OCI-LY3 (cell line): ENCODE measurements around the gene CPA3.

Experiments
- H2AFZ ChIP-seq: fragments of 200-600, 300-600 bp; shearing (Covaris generic); 2 replicates; pipeline ENCODE4 v1.6.0; 2014; ENCODE audit warnings: antibody characterized with exemption, low read depth, low read length
- H3K27ac ChIP-seq: fragments of 200-600, 300-600 bp; sonication (generic); 2 replicates; pipeline ENCODE4 v1.5.1; 2014; ENCODE audit warnings: mild to moderate bottlenecking, low read length, moderate library complexity, mixed read lengths
- H3K27me3 ChIP-seq: fragments of 200-600, 300-600 bp; sonication (generic); 2 replicates; pipeline ENCODE4 v1.6.1; 2014; ENCODE audit warnings: low read depth, low read length, mixed read lengths
- H3K36me3 ChIP-seq: fragments of 200-600, 300-600 bp; sonication (generic); replicated peaks from 2 replicates; pipeline ENCODE3; 2014; ENCODE audit warnings: low read depth, low read length, mixed read lengths
- H3K4me1 ChIP-seq: fragments of 300-600, 200-600 bp; sonication (generic); 2 replicates; pipeline ENCODE4 v1.6.1; 2014; ENCODE audit warnings: low read length, mixed read lengths
- H3K4me2 ChIP-seq: fragments of 200-600, 300-600 bp; sonication (generic); 2 replicates; pipeline ENCODE4 v1.6.1; 2014; ENCODE audit warnings: low read length, mixed read lengths
- H3K4me3 ChIP-seq: fragments of 300-600, 200-600 bp; sonication (generic); 2 replicates; pipeline ENCODE4 v1.5.1; 2014; ENCODE audit warnings: antibody characterized with exemption, mild to moderate bottlenecking, low read length, moderate library complexity
- H3K79me2 ChIP-seq: fragments of 300-600, 200-600 bp; shearing (Covaris generic); 2 replicates; pipeline ENCODE4 v1.6.1; 2014; ENCODE audit warnings: mild to moderate bottlenecking, low read length, mixed read lengths
- H3K9ac ChIP-seq: fragments of 300-600, 200-600 bp; shearing (Covaris generic); 2 replicates; pipeline ENCODE4 v1.6.0; 2014; ENCODE audit warnings: mild to moderate bottlenecking, low read length, moderate library complexity
- H3K9me3 ChIP-seq: fragments of 200-600, 300-600 bp; shearing (Covaris generic); 2 replicates; pipeline ENCODE4 v1.6.1; 2014; ENCODE audit warnings: low read length, mixed read lengths; ENCODE audit not compliant: insufficient read depth
- H4K20me1 ChIP-seq: fragments of 200-600, 300-600 bp; sonication (generic); 2 replicates; pipeline ENCODE4 v1.6.1; 2016; ENCODE audit warnings: low read length, mixed read lengths; ENCODE audit not compliant: insufficient read depth
- EZH2phosphoT487 ChIP-seq: fragments of 200-600 bp; shearing (Covaris generic); IDR thresholded peaks from 2 replicates; pipeline ENCODE4 v1.6.1; 2018; ENCODE audit warnings: antibody characterized with exemption, mixed run types, low read depth
- TF ChIP-seq, protein P1 (sequence below): fragments of 200-600, 300-600 bp; sonication (generic); IDR thresholded peaks from 2 replicates; pipeline ENCODE4 v1.5.1; 2014; ENCODE audit warnings: antibody characterized with exemption, low read length, low read depth

Gene CPA3

DNA sequence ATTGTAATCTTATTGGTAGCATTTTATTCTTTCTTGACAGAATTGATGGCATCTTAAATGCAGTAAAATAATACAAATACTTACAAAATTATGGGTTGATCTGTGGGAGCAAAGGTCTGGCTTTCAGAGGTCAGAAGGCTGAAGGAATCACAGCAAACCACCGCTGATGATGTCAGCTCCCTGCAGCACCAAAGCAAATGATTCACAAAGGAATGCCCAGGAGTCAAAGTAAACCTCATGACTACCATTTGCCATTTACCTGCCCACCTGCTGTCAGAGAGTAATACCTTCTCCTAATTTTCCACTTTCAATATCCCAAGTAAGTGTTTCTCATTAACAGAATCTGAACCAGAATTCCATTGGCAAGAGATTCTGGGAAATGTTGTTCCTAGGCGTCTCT lies 46.1 kb downstream of the CPA3 start:
- no peak for TF ChIP-seq EZH2phosphoT487
- TF ChIP-seq, protein P1, sequence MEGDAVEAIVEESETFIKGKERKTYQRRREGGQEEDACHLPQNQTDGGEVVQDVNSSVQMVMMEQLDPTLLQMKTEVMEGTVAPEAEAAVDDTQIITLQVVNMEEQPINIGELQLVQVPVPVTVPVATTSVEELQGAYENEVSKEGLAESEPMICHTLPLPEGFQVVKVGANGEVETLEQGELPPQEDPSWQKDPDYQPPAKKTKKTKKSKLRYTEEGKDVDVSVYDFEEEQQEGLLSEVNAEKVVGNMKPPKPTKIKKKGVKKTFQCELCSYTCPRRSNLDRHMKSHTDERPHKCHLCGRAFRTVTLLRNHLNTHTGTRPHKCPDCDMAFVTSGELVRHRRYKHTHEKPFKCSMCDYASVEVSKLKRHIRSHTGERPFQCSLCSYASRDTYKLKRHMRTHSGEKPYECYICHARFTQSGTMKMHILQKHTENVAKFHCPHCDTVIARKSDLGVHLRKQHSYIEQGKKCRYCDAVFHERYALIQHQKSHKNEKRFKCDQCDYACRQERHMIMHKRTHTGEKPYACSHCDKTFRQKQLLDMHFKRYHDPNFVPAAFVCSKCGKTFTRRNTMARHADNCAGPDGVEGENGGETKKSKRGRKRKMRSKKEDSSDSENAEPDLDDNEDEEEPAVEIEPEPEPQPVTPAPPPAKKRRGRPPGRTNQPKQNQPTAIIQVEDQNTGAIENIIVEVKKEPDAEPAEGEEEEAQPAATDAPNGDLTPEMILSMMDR, result no peak
- Histone ChIP-seq H3K79me2 (no peaks in the 10 kb centered on the region), H3K9me3 (no peaks in the 10 kb centered on the region), H3K36me3 (no peaks in the 10 kb centered on the region), H3K9ac (no peak overlapping the region), H3K27me3 (no peaks in the 10 kb centered on the region), H3K4me3 (no peak overlapping the region), H3K27ac (no peak overlapping the region), H2AFZ (no peak overlapping the region), H4K20me1 (no peaks in the 10 kb centered on the region), H3K4me2 (no peak overlapping the region), H3K4me1 (no peaks in the 10 kb centered on the region)

DNA sequence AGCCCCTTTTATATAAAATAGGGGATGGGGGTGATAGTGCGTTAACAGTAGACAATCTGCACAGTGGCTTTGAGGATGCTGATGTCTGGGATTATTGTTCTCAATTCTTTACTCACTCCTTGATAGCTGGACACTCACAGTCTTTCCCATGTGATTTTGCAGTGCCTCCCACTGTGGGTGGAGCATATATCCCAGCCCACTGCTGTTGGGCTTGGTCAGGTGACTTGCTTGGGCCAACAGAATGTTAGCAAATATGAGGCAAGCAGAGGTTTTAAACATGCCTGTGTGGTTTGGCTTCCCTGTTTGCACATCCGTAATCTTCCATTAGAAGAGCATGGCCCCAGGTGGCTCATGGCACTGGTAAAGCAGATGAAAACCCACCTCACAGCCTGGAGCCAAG lies 46.5 kb downstream of the CPA3 start:
- Histone ChIP-seq H3K9me3 (no peaks in the 10 kb centered on the region), H3K36me3 (no peaks in the 10 kb centered on the region), H3K4me3 (no peak overlapping the region), H4K20me1 (no peaks in the 10 kb centered on the region), H3K79me2 (no peaks in the 10 kb centered on the region), H3K27me3 (no peaks in the 10 kb centered on the region), H3K9ac (no peak overlapping the region), H2AFZ (no peak overlapping the region), H3K27ac (no peak overlapping the region), H3K4me1 (no peaks in the 10 kb centered on the region), H3K4me2 (no peak overlapping the region)
- no peak for TF ChIP-seq EZH2phosphoT487
- TF ChIP-seq, protein P1, result no peak

DNA sequence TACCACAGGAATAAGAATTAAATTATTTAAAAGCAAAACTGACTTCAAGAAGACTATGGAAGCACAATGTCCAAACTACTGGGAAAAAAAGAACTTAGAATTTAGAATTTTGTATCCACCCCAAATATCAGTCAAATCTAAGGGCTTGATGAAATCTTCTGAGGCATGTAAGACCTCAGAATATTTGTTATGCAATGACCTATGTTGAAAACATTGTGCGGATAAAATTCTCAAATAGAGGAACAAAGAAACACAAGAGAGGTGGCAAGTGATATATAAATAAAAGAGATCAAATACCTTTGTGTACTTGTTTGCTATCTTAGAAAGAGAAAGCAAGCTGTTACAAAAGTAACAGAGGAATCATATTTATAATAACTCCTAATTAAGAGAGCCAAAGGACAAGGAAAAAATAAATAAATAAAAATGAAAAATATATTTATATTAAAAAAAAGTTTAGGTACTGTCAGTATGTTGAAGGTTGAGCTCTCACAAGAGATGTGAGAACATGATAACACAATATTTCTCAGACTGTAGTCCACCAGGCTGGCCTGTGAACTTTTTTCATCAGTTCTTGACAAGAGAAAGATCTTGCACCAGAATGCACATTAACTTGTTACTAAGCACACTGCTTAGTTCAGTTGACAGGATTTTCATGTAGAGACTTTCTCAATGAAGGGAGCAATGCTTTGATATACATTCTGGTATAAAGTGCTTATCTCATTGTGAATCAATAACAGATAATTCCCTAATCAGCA lies 50.0 kb downstream of the CPA3 start:
- TF ChIP-seq, protein P1, result no peak
- no peak for TF ChIP-seq EZH2phosphoT487
- Histone ChIP-seq H2AFZ (no peak overlapping the region), H3K4me2 (no peak overlapping the region), H3K4me3 (no peak overlapping the region), H3K4me1 (no peaks in the 10 kb centered on the region), H3K9ac (no peak overlapping the region), H3K27me3 (no peaks in the 10 kb centered on the region), H3K36me3 (no peaks in the 10 kb centered on the region), H3K79me2 (no peaks in the 10 kb centered on the region), H3K9me3 (no peaks in the 10 kb centered on the region), H4K20me1 (no peaks in the 10 kb centered on the region), H3K27ac (no peak overlapping the region)

DNA sequence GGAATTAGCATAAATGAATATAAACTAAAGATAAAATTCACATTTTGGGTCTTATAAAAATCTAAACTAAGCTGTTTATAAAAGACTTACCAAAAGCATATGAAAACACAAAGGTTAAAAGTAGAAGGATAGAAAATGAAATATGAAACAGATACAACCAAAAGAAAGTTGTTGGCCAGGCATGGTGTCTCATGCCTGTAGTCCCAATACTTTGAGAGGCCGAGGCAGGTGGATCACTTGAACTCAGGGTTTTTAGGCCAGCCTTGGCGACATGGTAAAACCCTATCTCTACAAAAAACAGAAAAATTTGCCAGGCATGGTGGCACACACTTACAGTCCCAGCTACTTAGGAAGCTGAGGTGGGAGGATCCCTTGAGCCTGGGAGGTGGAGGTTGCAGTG lies 51.0 kb downstream of the CPA3 start:
- H3K79me2 ChIP-seq, result no peaks in the 10 kb centered on the region
- H3K27me3 ChIP-seq, result no peaks in the 10 kb centered on the region
- H3K4me3 ChIP-seq, result no peak overlapping the region
- H3K9me3 ChIP-seq, result no peaks in the 10 kb centered on the region
- H3K36me3 ChIP-seq, result no peaks in the 10 kb centered on the region
- TF ChIP-seq, protein P1, result no peak
- no peak for TF ChIP-seq EZH2phosphoT487
- no peaks in the 10 kb centered on the region for H4K20me1 ChIP-seq
- H3K9ac ChIP-seq, result no peak overlapping the region
- H2AFZ ChIP-seq, result no peak overlapping the region
- H3K4me1 ChIP-seq, result no peaks in the 10 kb centered on the region
- no peak overlapping the region for H3K4me2 ChIP-seq
- no peak overlapping the region for H3K27ac ChIP-seq
